BLaER1 (cell line): ENCODE data around the gene CD53.

Experiments
- H3K27ac ChIP-seq: shearing (Covaris generic); formaldehyde crosslinking; 2 replicates; pipeline ENCODE4 v1.8.1; 2022
- H3K27me3 ChIP-seq: shearing (Covaris generic); formaldehyde crosslinking; 2 replicates; pipeline ENCODE4 v1.8.1; 2022
- H3K36me3 ChIP-seq: shearing (Covaris generic); formaldehyde crosslinking; 2 replicates; pipeline ENCODE4 v1.8.1; 2022
- H3K4me1 ChIP-seq: shearing (Covaris generic); formaldehyde crosslinking; 2 replicates; pipeline ENCODE4 v1.8.1; 2022
- H3K4me2 ChIP-seq: shearing (Covaris generic); formaldehyde crosslinking; 2 replicates; pipeline ENCODE4 v1.8.1; 2022
- H3K4me3 ChIP-seq: shearing (Covaris generic); formaldehyde crosslinking; 2 replicates; pipeline ENCODE4 v1.8.1; 2022
- H3K9ac ChIP-seq: shearing (Covaris generic); formaldehyde crosslinking; 2 replicates; pipeline ENCODE4 v1.8.1; 2022
- H3K9me3 ChIP-seq: shearing (Covaris generic); formaldehyde crosslinking; 2 replicates; pipeline ENCODE4 v1.8.1; 2022
- H4K20me1 ChIP-seq: shearing (Covaris generic); formaldehyde crosslinking; 2 replicates; pipeline ENCODE4 v1.8.1; 2022
- Cebpa-rat ChIP-seq: shearing (Covaris generic); IDR thresholded peaks from 2 replicates; pipeline ENCODE4 v1.8.1; 2022

Gene CD53

GRCh38 chr1:110874324-110875215 is 1.6 kb downstream of the CD53 start:
- Histone ChIP-seq H4K20me1 (peaks cover 52% of the 10 kb centered on the region), H3K9me3 (peaks cover 8% of the 10 kb centered on the region; the same call in 1 of the 2 replicates), H3K9ac (peak overlapping the region; percentile 92), H3K4me3 (peak overlapping the region; percentile 79), H3K36me3 (peaks cover 21% of the 10 kb centered on the region), H3K27ac (peak overlapping the region; percentile 96), H3K27me3 (no peaks in the 10 kb centered on the region), H3K4me1 (peaks cover 66% of the 10 kb centered on the region), H3K4me2 (peak overlapping the region; percentile 96)
- no peak for TF ChIP-seq Cebpa-rat

GRCh38 chr1:110875216-110875731 is 2.3 kb downstream of the CD53 start:
- peak overlapping the region; percentile 92 for H3K9ac ChIP-seq
- peaks cover 13% of the 10 kb centered on the region; the same call in 1 of the 2 replicates for H3K9me3 ChIP-seq
- no peak for TF ChIP-seq Cebpa-rat
- H4K20me1 ChIP-seq, result peaks cover 59% of the 10 kb centered on the region
- H3K27ac ChIP-seq, result peak overlapping the region; percentile 96
- H3K4me2 ChIP-seq, result peak overlapping the region; percentile 96
- peaks cover 28% of the 10 kb centered on the region for H3K36me3 ChIP-seq
- H3K27me3 ChIP-seq, result no peaks in the 10 kb centered on the region
- peak overlapping the region; percentile 79 for H3K4me3 ChIP-seq
- peaks cover 71% of the 10 kb centered on the region for H3K4me1 ChIP-seq

GRCh38 chr1:110876748-110877341 is 3.9 kb downstream of the CD53 start:
- Histone ChIP-seq H3K9me3 (peaks cover 21% of the 10 kb centered on the region; the same call in 1 of the 2 replicates), H3K4me2 (peak overlapping the region; percentile 96), H3K9ac (no peak overlapping the region), H3K27me3 (no peaks in the 10 kb centered on the region), H3K36me3 (peaks cover 44% of the 10 kb centered on the region), H3K4me1 (peaks cover 56% of the 10 kb centered on the region), H4K20me1 (peaks cover 75% of the 10 kb centered on the region), H3K27ac (no peak overlapping the region), H3K4me3 (no peak overlapping the region)
- TF ChIP-seq Cebpa-rat, result no peak

- Histone ChIP-seq H3K4me2 (peak overlapping the region; percentile 96), H3K27ac (no peak overlapping the region), H3K36me3 (peaks cover 48% of the 10 kb centered on the region)
Observed at GRCh38 chr1:110877364-110877763, 4.4 kb downstream of the CD53 start.

GRCh38 chr1:110877776-110878175 is 4.8 kb downstream of the CD53 start:
- Histone ChIP-seq H3K9ac (no peak overlapping the region), H3K36me3 (peaks cover 48% of the 10 kb centered on the region), H3K4me1 (peaks cover 47% of the 10 kb centered on the region), H3K4me2 (peak overlapping the region; percentile 96), H3K4me3 (peak overlapping the region; percentile 8; the same call in 1 of the 2 replicates), H3K27ac (no peak overlapping the region), H3K9me3 (peaks cover 21% of the 10 kb centered on the region; the same call in 1 of the 2 replicates), H4K20me1 (peaks cover 84% of the 10 kb centered on the region), H3K27me3 (no peaks in the 10 kb centered on the region)
- TF ChIP-seq Cebpa-rat, result no peak

More at GRCh38 chr1:110877364-110877763, 4.4 kb downstream of the CD53 start:
- H3K9ac ChIP-seq, result no peak overlapping the region
- H4K20me1 ChIP-seq, result peaks cover 80% of the 10 kb centered on the region
- peaks cover 51% of the 10 kb centered on the region for H3K4me1 ChIP-seq
- H3K4me3 ChIP-seq, result no peak overlapping the region
- peaks cover 21% of the 10 kb centered on the region; the same call in 1 of the 2 replicates for H3K9me3 ChIP-seq
- H3K27me3 ChIP-seq, result no peaks in the 10 kb centered on the region
- no peak for TF ChIP-seq Cebpa-rat

- no peak overlapping the region for H3K4me3 ChIP-seq
- no peak for TF ChIP-seq Cebpa-rat
- H3K9ac ChIP-seq, result no peak overlapping the region
- H3K36me3 ChIP-seq, result peaks cover 48% of the 10 kb centered on the region
- H3K27ac ChIP-seq, result no peak overlapping the region
- no peaks in the 10 kb centered on the region for H3K27me3 ChIP-seq
- H3K4me1 ChIP-seq, result peaks cover 47% of the 10 kb centered on the region
- H3K4me2 ChIP-seq, result no peak overlapping the region
- H3K9me3 ChIP-seq, result peaks cover 21% of the 10 kb centered on the region; the same call in 1 of the 2 replicates
- peaks cover 92% of the 10 kb centered on the region for H4K20me1 ChIP-seq
Observed at GRCh38 chr1:110878591-110878990, 5.6 kb downstream of the CD53 start.

- Histone ChIP-seq H3K36me3 (peaks cover 48% of the 10 kb centered on the region), H3K4me1 (peaks cover 47% of the 10 kb centered on the region), H3K4me3 (no peak overlapping the region), H3K9ac (no peak overlapping the region), H3K27ac (no peak overlapping the region), H3K9me3 (peaks cover 21% of the 10 kb centered on the region; the same call in 1 of the 2 replicates), H3K4me2 (no peak overlapping the region), H4K20me1 (peaks cover 96% of the 10 kb centered on the region), H3K27me3 (no peaks in the 10 kb centered on the region)
- TF ChIP-seq Cebpa-rat, result no peak
Observed at GRCh38 chr1:110878993-110879392, 6.0 kb downstream of the CD53 start.

GRCh38 chr1:110879758-110880606 is 7.0 kb downstream of the CD53 start:
- Histone ChIP-seq H3K27me3 (no peaks in the 10 kb centered on the region), H3K4me1 (peaks cover 47% of the 10 kb centered on the region), H3K4me2 (peak overlapping the region; percentile 8), H3K9ac (no peak overlapping the region), H3K27ac (no peak overlapping the region), H4K20me1 (peaks cover 100% of the 10 kb centered on the region), H3K9me3 (peaks cover 23% of the 10 kb centered on the region), H3K4me3 (no peak overlapping the region), H3K36me3 (peaks cover 49% of the 10 kb centered on the region)
- TF ChIP-seq Cebpa-rat, result no peak
